HG03045 (cell line): Measurements from ENCODE around the gene MACROD2.

Experiments used
- ATAC-seq: cut with Tn5 transposase; IDR thresholded peaks from one replicate; pipeline ENCODE4 v1.9.1; 2021; ENCODE audit warnings: mild to moderate bottlenecking, moderate library complexity; ENCODE audit not compliant: unreplicated experiment

MACROD2 gene

GRCh38 chr20:14507711-14508110 is 512.4 kb downstream of the MACROD2 start:
- no peak for ATAC-seq

DNA sequence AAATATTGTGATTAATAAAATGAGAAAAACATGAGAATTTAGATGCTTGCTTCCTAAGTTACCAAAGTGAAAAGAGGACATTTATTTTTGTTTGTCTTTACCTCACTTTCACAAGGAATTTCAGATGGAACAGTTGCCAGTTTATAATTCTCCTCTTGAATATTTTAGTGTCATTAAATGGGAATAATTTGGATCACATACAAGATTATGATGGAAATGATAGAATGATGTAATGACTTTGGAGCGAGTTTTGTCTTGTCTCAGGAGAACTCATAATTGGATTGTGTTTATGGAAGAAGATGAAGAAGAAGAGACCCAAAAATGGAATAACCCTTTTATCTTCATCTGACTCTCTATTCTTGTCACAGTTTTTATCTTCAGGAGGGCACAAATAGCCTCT is 515.0 kb downstream of the MACROD2 start:
- no peak for ATAC-seq

DNA sequence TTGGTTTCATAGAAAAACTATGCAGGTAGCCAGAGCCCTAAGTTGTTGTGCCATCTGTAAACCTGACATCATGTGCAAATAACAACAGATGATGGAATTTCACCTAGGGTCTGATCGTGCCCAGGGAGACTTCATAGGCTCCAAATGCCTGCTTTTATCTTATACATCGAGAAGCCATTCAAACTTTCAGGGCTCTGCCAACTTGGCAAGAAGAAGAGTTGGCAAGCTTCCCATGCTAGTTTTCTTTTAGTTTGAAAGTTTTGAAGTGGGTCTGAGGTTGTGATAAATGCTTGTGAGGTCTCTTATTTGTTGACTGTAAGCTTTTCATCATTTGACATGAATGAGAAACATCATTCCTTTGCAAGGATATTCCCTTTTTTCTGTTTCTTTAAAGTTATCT is 517.5 kb downstream of the MACROD2 start:
- ATAC-seq: no peak

DNA sequence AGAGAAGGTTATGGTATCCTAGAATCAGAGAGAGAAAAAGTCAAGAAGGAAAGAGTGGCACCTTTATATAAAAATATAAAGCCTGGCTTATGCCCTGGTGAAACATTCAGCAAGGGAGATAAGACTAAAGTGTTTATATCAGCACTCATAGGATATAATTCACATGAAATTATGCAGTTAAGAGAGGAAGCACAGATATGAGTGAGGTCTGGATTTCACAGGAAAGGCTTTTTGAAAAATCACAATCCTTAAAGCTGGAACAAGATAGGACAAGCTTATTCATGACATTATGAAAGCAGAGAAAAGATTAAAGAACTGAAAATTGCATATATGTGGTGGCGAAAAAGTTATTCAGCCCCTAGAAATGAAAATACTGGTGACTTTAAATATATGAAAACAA is 523.3 kb downstream of the MACROD2 start:
- no peak for ATAC-seq

- ATAC-seq: no peak
Measured at GRCh38 chr20:14521016-14521415, 525.7 kb downstream of the MACROD2 start.

GRCh38 chr20:14521436-14521835 is 526.1 kb downstream of the MACROD2 start:
- no peak for ATAC-seq

DNA sequence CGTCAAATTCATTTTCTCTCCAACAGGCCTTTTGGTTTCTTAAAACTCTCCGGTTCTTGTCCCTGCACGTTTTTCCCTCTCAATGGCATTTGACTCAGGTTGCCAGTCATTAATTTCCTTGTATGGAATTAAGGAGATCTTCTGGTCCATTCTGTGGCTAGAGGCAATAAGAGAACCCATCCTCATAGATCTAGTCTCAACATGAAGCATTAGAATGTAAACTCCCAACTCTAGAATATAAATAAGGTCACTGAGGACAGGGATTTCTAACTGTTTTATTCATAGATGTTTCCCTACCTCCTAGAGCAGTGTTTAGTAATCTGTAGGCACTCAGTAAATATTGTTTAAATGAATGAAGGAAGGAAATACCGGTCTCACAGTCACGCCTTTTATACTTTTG is 527.3 kb downstream of the MACROD2 start:
- no peak for ATAC-seq

- ATAC-seq: no peak
Measured at GRCh38 chr20:14523090-14523489, 527.8 kb downstream of the MACROD2 start.

GRCh38 chr20:14525426-14525825 is 530.1 kb downstream of the MACROD2 start:
- no peak for ATAC-seq

GRCh38 chr20:14526891-14527290 is 531.6 kb downstream of the MACROD2 start:
- no peak for ATAC-seq

- no peak for ATAC-seq
Measured at GRCh38 chr20:14531786-14532185, 536.5 kb downstream of the MACROD2 start.

DNA sequence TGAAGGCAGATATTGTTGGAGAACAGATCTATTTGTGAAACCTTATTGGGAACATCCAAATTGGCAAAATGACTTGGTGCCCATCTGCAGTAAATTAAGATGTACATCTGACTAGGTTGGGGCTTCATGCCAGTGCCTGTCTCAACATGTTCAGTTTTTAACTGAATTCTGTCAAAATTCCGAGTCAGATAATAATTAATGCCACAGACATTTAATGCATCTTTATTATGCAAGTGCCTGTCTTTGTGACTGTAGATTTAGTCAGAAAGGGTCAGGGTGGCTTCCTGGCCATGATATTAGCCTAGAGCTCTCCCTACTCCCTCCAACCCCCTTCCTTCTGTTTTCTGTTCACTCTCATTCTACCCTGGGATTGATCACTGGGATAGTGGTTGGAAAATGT is 541.4 kb downstream of the MACROD2 start:
- no peak for ATAC-seq

GRCh38 chr20:14538433-14538832 is 543.1 kb downstream of the MACROD2 start:
- ATAC-seq: peak; percentile 92

- ATAC-seq: no peak
Measured at GRCh38 chr20:14543040-14543439, 547.7 kb downstream of the MACROD2 start.

DNA sequence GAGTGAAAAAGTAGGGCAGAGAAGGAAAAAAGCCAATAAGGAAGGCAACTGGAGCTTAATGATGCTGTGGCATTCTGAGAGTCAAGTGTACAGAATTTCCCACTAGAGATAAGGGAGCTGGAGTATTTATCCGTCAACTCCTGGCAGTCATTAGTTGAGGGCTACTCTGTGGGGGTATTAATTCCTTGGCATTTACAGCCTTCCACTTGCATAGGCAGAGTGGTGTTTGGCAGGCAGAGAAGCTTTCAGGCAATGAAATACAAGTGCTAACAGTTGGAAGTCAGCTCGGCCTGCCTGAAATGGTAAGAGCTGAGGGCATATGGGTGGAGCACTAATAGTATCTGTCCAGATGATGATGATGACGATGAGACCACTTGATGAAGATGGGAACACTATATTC is 549.4 kb downstream of the MACROD2 start:
- no peak for ATAC-seq

GRCh38 chr20:14550655-14551054 is 555.3 kb downstream of the MACROD2 start:
- no peak for ATAC-seq

DNA sequence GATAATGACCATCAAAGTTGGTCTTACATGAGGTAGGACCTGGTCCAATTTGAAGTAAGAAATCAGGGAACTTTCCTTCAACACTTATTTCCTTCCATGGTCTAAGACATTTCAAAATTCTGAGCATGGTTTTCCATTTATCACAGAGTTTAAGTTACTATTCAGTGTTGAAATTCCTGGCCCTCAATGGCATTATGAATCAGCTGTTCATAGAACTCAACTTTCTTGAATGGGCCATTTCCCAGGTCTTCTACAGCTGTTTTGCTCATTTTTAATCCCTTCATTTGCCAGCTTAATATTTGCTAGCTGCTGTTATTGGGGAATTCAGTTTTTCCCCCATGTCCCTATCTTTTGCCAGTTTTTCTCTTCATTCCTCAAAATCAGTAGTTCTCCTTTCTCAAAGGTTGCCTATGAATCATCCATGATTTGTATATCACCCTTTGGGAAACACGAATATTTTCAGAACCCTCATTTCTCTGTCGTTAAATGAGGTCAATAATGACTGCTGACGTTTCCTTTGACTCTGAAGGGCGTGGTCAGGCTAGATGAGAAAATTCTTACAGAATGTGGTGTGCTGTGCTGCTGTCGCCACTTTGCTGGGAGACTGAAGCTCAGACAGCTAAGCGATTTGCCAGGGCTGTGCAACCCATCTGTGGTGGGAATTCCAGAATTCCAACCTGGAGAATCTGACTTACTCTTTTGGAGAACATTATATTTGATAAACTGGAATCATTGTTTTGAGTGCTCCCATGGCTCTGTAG is 558.6 kb downstream of the MACROD2 start:
- ATAC-seq: no peak

GRCh38 chr20:14555676-14556075 is 560.4 kb downstream of the MACROD2 start:
- ATAC-seq: no peak

DNA sequence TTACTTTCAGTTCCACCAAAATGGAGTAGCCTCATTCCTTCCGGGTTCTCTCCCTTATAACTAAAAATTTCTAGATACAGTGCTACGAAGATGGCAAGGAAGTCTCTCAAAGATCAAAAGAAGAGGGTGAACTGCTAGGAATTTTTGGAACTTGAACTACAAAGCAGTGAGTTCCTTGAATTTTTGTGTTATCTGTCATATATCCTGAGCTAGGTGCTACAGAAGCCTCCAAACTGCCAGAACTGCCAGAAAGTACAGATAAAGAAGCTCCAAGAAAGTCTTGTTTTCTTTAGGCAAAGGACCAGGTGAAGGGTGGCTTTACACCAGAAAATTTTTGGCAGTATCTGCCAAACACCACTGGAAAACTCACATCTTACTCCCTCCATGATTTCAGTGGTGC is 560.9 kb downstream of the MACROD2 start:
- ATAC-seq: no peak

GRCh38 chr20:14559612-14560011 is 564.3 kb downstream of the MACROD2 start:
- no peak for ATAC-seq

DNA sequence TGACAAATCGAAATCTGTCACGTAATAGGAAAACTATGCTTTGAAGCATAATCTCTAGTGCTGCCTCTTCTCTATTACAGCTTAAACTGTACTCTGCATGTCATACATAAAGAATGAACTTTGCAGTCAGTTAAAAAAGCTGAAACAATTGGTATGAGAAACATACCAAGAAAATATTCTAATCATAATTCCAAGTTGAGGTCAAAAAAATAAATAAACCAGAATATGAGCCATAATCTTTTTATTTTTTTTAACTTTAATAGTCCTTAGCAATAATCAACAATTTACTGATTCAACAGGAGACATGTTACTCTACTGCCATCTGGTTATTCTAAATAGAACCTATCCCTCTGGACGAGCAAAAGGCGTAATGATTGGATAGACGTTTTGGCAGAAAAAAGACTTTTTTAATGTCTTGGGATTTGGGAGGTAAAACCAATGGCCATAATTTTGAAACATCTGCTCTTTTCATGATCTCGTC is 566.5 kb downstream of the MACROD2 start:
- no peak for ATAC-seq

GRCh38 chr20:14562981-14563380 is 567.7 kb downstream of the MACROD2 start:
- ATAC-seq: no peak

DNA sequence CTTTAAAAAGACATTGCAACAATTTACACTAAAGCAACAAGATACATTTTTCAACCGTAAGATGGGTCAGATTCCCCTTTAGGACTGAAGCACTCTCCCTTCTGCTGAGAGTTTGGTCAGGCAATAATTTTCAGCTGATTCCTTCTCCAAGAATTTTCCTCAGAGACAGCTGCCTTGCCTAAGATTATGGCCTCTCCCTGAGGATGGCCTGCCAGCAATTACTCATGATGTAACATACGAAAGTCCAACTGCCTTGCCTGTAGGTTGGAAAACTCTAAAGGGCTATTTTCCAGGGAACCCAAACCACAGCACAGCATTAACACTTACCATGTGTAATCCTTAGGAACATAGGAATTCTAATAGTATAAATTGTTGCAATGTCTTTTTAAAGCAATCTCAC is 571.2 kb downstream of the MACROD2 start:
- ATAC-seq: no peak
